K562 (cell line): Measurements from ENCODE around the gene LIMS1. TPM values are rescaled to one million over a fixed set of nuclear protein-coding genes. Genes with fewer than 3 reads are reported as not detected.
A peak's percentile ranks its signal among the peaks of the same experiment; 100 is the strongest.

Experiments used
- CREB1 ChIP-seq, 2 experiments: sonication (generic) in 1 of 2; formaldehyde crosslinking in 1 of 2; IDR thresholded peaks; 2 replicates each; pipeline versions ENCODE4 v1.6.1 to v1.8.0; 2012 to 2022; ENCODE audit warnings: inconsistent platforms in 1 of 2, mild to moderate bottlenecking in 1 of 2, missing genetic modification reagents in 1 of 2, moderate library complexity in 1 of 2
- CREM ChIP-seq: IDR thresholded peaks from 2 replicates; pipeline ENCODE4 v1.6.1; 2014; ENCODE audit warnings: antibody characterized with exemption, low read depth
- ELF1 ChIP-seq: fragments of 200-800 bp; sonication (Bioruptor generic); IDR thresholded peaks from 2 replicates; pipeline ENCODE4 v1.6.1; 2016; ENCODE audit warnings: missing genetic modification characterization, missing compliant biosample characterization
- EWSR1 ChIP-seq: fragments of 450-650 bp; IDR thresholded peaks from 2 replicates; pipeline ENCODE4 v1.6.1; 2018; ENCODE audit warnings: borderline replicate concordance, mild to moderate bottlenecking, low read depth, moderate library complexity; ENCODE audit not compliant: partially characterized antibody
- HIVEP1 ChIP-seq: fragments of 250-450 bp; sonication (Bioruptor Pico); IDR thresholded peaks from 2 replicates; pipeline ENCODE4 v1.4.0; 2020; ENCODE audit warnings: mild to moderate bottlenecking
- HMG20B ChIP-seq: fragments of 250-450 bp; sonication (Bioruptor Pico); IDR thresholded peaks from 2 replicates; pipeline ENCODE4 v1.5.0; 2021; ENCODE audit warnings: mild to moderate bottlenecking
- HMGN3 ChIP-seq: IDR thresholded peaks from 2 replicates; pipeline ENCODE4 v1.6.1; 2011; ENCODE audit warnings: borderline replicate concordance, low read depth, mild to moderate bottlenecking, mixed read lengths, low read length; ENCODE audit not compliant: insufficient read length; ENCODE audit errors: extremely low read depth
- JUND ChIP-seq, 2 experiments: IDR thresholded peaks; 2 replicates in 1 of 2; 3 replicates in 1 of 2; pipeline ENCODE4 v1.6.1; 2011; ENCODE audit warnings: borderline replicate concordance in 2 of 2, low read depth in 2 of 2, low read length in 2 of 2, improper control_type of control experiment in 1 of 2, missing biosample characterization in 1 of 2, missing genetic modification characterization in 1 of 2, missing genetic modification reagents in 1 of 2
- MEF2A ChIP-seq: IDR thresholded peaks from 2 replicates; pipeline ENCODE4 v1.6.1; 2011; ENCODE audit warnings: low read depth, mild to moderate bottlenecking, low read length, moderate library complexity; ENCODE audit not compliant: control insufficient read depth
- MXI1 ChIP-seq: IDR thresholded peaks from 2 replicates; pipeline ENCODE4 v1.6.1; 2011; ENCODE audit warnings: low read depth, mild to moderate bottlenecking, improper control_type of control experiment, low read length
- NONO ChIP-seq, 2 experiments: fragments of 200-400 bp in 1 of 2; fragments of 450-650 bp in 1 of 2; formaldehyde crosslinking in 1 of 2; IDR thresholded peaks; 2 replicates each; pipeline ENCODE4 v1.6.1; 2017; ENCODE audit warnings: low read depth in 2 of 2, mild to moderate bottlenecking in 2 of 2, moderate library complexity in 2 of 2, low read length in 1 of 2
- POLR2A ChIP-seq: fragments of 450-650 bp; conservative IDR thresholded peaks from 2 replicates; pipeline ENCODE4 v1.6.1; 2016
- POLR2B ChIP-seq: fragments of 450-650 bp; IDR thresholded peaks from 2 replicates; pipeline ENCODE4 v1.6.1; 2018; ENCODE audit warnings: low read depth; ENCODE audit not compliant: partially characterized antibody
- RAD21 ChIP-seq, 2 experiments: fragments of 250-450 bp in 1 of 2; fragments of 450-650 bp in 1 of 2; sonication (Bioruptor Pico) in 1 of 2; formaldehyde crosslinking in 1 of 2; IDR thresholded peaks in 1 of 2; conservative IDR thresholded peaks in 1 of 2; 2 replicates each; pipeline versions ENCODE4 v1.4.0 to v1.8.0; 2020 to 2022; ENCODE audit warnings: mild to moderate bottlenecking in 2 of 2, moderate library complexity in 1 of 2
- RBM22 ChIP-seq: fragments of 200-400 bp; formaldehyde crosslinking; IDR thresholded peaks from 2 replicates; pipeline ENCODE4 v1.6.1; 2018; ENCODE audit warnings: low read length, low read depth; ENCODE audit not compliant: poor library complexity, severe bottlenecking
- SMARCA4 ChIP-seq: fragments of 450-650 bp; IDR thresholded peaks from 2 replicates; pipeline ENCODE4 v1.6.1; 2016
- TCFL5 ChIP-seq: fragments of 250-450 bp; sonication (Bioruptor Pico); conservative IDR thresholded peaks from 2 replicates; pipeline ENCODE4 v1.6.1; 2021; ENCODE audit warnings: mild to moderate bottlenecking, moderate library complexity, matching md5 sums
- ZKSCAN8 ChIP-seq: fragments of 200-800 bp; sonication (Bioruptor generic); IDR thresholded peaks from 2 replicates; pipeline ENCODE4 v1.6.1; 2016; ENCODE audit warnings: missing genetic modification characterization, missing compliant biosample characterization
- ZNF124 ChIP-seq: sonication (generic); formaldehyde crosslinking; IDR thresholded peaks from 2 replicates; pipeline ENCODE4 v1.8.1; 2022; ENCODE audit warnings: missing genetic modification reagents
- ZNF436 ChIP-seq: fragments of 250-450, 450-650 bp; sonication (Bioruptor Pico); formaldehyde crosslinking; IDR thresholded peaks from 2 replicates; pipeline ENCODE4 v1.7.0; 2020; ENCODE audit warnings: mild to moderate bottlenecking
- ZNF444 ChIP-seq: fragments of 250-450 bp; sonication (Bioruptor Pico); IDR thresholded peaks from 2 replicates; pipeline ENCODE4 v1.4.0; 2020; ENCODE audit warnings: mild to moderate bottlenecking, moderate library complexity
- ZNF57 ChIP-seq: fragments of 450-650 bp; formaldehyde crosslinking; IDR thresholded peaks from 2 replicates; pipeline ENCODE4 v1.4.0; 2020; ENCODE audit warnings: mild to moderate bottlenecking, moderate library complexity
- ZNF707 ChIP-seq: fragments of 250-450 bp; sonication (Bioruptor Pico); conservative IDR thresholded peaks from 2 replicates; pipeline ENCODE4 v1.8.0; 2022; ENCODE audit warnings: inconsistent platforms, mild to moderate bottlenecking, moderate library complexity
- polyA plus RNA-seq, 8 experiments: library from polyadenylated mRNA; depleted of rRNA in 4 of 8; stranded (reverse) in 5 of 8; unstranded in 3 of 8; fragments of >200 nt; fragmentation: Nextera tagmentation in 2 of 8; fragmentation: Illumina TruSeq in 1 of 8; extraction: Ambion mirVana in 2 of 8; extraction: Trizol in 1 of 8; gene quantifications; 2 replicates each; pipeline versions ENCODE4 v1.2.1 to v1.2.3, GENCODE V29; 2011 to 2014; ENCODE audit warnings: inconsistent platforms in 1 of 8, missing spikeins in 1 of 8
- total RNA-seq, 7 experiments: library from RNA; depleted of rRNA in 6 of 7; stranded (reverse); fragments of >200 nt in 6 of 7; fragmentation: Illumina TruSeq in 2 of 7; extraction: Trizol in 2 of 7; gene quantifications; 2 replicates each; pipeline versions ENCODE4 v1.2.1 to v1.2.3, GENCODE V29; 2011 to 2021; ENCODE audit warnings: low replicate concordance in 1 of 7
- TF ChIP-seq, protein P1 (sequence below): sonication (generic); formaldehyde crosslinking; IDR thresholded peaks from 2 replicates; pipeline ENCODE4 v1.8.0; 2022; ENCODE audit warnings: mild to moderate bottlenecking, missing genetic modification reagents
- TF ChIP-seq, protein P2 (sequence below): fragments of 250-450 bp; sonication (Bioruptor Pico); IDR thresholded peaks from 2 replicates; pipeline ENCODE4 v1.8.0; 2022; ENCODE audit warnings: moderate library complexity, mild to moderate bottlenecking, inconsistent platforms

The LIMS1 gene
- total and polyA plus RNA-seq, 9 of the 15 experiments (the other 6 are each of a cell fraction or from before 2014, with no cell fraction given): 52.8 to 134 (median 81.0) TPM

DNA sequence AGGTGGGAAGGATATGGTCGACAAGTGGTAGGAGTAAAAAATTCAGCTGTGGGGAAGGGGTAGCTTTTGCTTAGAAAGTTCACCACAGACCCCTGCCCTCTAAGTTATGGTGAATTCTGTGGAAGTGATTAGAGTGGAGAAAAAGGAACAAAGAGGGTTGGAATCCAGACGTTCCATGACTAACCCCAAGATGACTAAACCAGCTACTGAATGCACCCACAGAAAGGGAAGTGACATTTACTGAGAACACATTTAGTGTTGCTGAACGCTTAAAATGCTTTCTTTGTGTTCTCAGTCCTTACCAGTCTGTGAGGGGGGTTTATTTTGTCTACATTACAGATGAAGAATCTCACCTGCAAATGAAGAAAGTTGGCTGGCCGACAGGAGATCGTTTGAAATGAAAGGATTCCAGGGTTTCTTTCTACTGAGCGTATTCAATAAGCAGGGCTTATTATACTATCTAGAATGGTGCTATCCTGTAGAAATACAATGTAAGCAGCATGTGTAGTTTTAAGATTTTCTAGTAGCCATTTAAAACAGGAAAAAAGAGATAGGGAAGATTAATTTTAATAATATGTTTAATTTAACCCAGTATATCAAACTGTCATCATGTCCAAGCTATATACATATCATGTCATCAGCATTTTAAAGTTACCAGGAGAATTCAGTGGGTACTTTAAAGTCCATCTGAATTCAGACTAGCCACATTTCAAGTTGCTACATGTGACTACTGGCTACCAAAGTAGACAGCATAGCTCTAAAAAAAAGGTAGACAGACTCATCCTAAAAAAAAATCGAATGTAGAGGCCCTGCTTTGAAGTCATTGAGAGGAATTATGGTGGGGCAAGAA lies 60.1 kb downstream of the LIMS1 start (continued):
- TF ChIP-seq POLR2B (no peak), ELF1 (tag) (no peak), POLR2A (no peak), CREB1 (IDR thresholded peaks at IDR 0.05) (no peak), CREB1 (CRISPR knock-in tag; IDR thresholded peaks at IDR 0.05) (no peak), TCFL5 (CRISPR knock-in tag) (no peak), ZNF57 (CRISPR knock-in tag) (no peak), CREM (0 out of 2 replicates have a peak, but pooled peaks have one; percentile 17), MEF2A (no peak), HMG20B (no peak), NONO (IDR thresholded peaks at IDR 0.05; ENCODE audit: low read depth in 2 of 2, low read length in 1 of 2) (no peak), ZNF444 (CRISPR knock-in tag) (no peak), RAD21 (CRISPR knock-in tag; conservative IDR thresholded peaks at IDR 0.05 in 1 of 2, IDR thresholded peaks at IDR 0.05 in 1 of 2) (no peak; a peak in 1 of 4 replicates), RBM22 (no peak), MXI1 (no peak), JUND (IDR thresholded peaks at IDR 0.05; ENCODE audit: borderline replicate concordance, low read depth, low read length) (peak; percentile 79), JUND (tag; IDR thresholded peaks at IDR 0.05; ENCODE audit: borderline replicate concordance, low read depth, low read length) (peak; percentile 46; the same call in 1 of the 3 replicates), SMARCA4 (peak; percentile 53), ZNF707 (no peak), ZNF124 (CRISPR knock-in tag) (no peak), HMGN3 (no peak), ZKSCAN8 (CRISPR knock-in tag) (no peak), HIVEP1 (CRISPR knock-in tag) (no peak), EWSR1 (no peak), ZNF436 (no peak)
- TF ChIP-seq, protein P1, sequence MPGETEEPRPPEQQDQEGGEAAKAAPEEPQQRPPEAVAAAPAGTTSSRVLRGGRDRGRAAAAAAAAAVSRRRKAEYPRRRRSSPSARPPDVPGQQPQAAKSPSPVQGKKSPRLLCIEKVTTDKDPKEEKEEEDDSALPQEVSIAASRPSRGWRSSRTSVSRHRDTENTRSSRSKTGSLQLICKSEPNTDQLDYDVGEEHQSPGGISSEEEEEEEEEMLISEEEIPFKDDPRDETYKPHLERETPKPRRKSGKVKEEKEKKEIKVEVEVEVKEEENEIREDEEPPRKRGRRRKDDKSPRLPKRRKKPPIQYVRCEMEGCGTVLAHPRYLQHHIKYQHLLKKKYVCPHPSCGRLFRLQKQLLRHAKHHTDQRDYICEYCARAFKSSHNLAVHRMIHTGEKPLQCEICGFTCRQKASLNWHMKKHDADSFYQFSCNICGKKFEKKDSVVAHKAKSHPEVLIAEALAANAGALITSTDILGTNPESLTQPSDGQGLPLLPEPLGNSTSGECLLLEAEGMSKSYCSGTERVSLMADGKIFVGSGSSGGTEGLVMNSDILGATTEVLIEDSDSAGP (CRISPR knock-in tag): no peak
- TF ChIP-seq, protein P2, sequence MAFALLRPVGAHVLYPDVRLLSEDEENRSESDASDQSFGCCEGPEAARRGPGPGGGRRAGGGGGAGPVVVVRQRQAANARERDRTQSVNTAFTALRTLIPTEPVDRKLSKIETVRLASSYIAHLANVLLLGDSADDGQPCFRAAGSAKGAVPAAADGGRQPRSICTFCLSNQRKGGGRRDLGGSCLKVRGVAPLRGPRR: no peak
